GM12878 (cell line): ENCODE results near the gene DIO3. TPM values are rescaled to one million over a fixed set of nuclear protein-coding genes. Genes with fewer than 3 reads are reported as not detected.

ENCODE experiments used
- ATAC-seq: fragments of 200-7000 bp; cut with Tn5 transposase; 3 replicates; pipeline ENCODE4 v1.9.1; 2020; ENCODE audit warnings: mild to moderate bottlenecking, moderate library complexity
- BruUV-seq: library from RNA; stranded (reverse); fragments of 400-500 nt; replicated peaks from 2 replicates; lab custom pipeline; 2021; lab: Mats Ljungman, UMichigan
- CTCF ChIA-PET: fragments of 300-600 bp; sonication (Branson Sonifier 250); formaldehyde crosslinking; extraction: SDS; loops from one replicate; lab custom pipeline; 2021; ENCODE audit warnings: inconsistent platforms; lab: Yijun Ruan, JAX
- POLR2A ChIA-PET: fragments of 350-600 bp; formaldehyde crosslinking; extraction: SDS; loops from one replicate; lab custom pipeline; 2021; ENCODE audit warnings: inconsistent platforms; lab: Charles Lee
- RAD21 ChIA-PET: fragments of 300-600 bp; sonication (Branson Sonifier 250); formaldehyde crosslinking; loops from one replicate; lab custom pipeline; 2023; ENCODE audit warnings: antibody characterized with exemption; ENCODE audit not compliant: unreplicated experiment; lab: Charles Lee
- SMC1A ChIA-PET: fragments of 300-600 bp; sonication (Branson Sonifier 250); formaldehyde crosslinking; loops from one replicate; lab custom pipeline; 2023; ENCODE audit not compliant: unreplicated experiment, uncharacterized antibody; lab: Charles Lee
- DNase-seq: peaks from one replicate; pipeline ENCODE4 v3.0.0-alpha.2; 2011; ENCODE audit warnings: low read depth, low spot score
- FAIRE-seq: peaks from 3 replicates; lab custom pipeline; 2011; peaks lifted over from hg19 to GRCh38; lab: Jason Lieb, UNC
- H2AFZ ChIP-seq: 2 replicates; pipeline ENCODE4 v1.6.0; 2011; ENCODE audit warnings: low read depth, low read length, control low read depth; ENCODE audit not compliant: control insufficient read depth
- H3K27ac ChIP-seq: 2 replicates; pipeline ENCODE4 v1.5.1; 2011; ENCODE audit warnings: control low read depth; ENCODE audit not compliant: control insufficient read depth, insufficient read depth
- H3K27me3 ChIP-seq, 2 experiments: replicated peaks in 1 of 2; 2 replicates each; pipeline versions ENCODE4 v1.6.0 to v1.6.1; 2011; ENCODE audit warnings: low read length in 1 of 2; ENCODE audit not compliant: control insufficient read depth in 2 of 2, insufficient read depth in 2 of 2
- H3K36me3 ChIP-seq, 2 experiments: 2 replicates each; pipeline ENCODE4 v1.5.1; 2011; ENCODE audit warnings: low read length in 1 of 2; ENCODE audit not compliant: control insufficient read depth in 2 of 2, insufficient read depth in 2 of 2
- H3K4me1 ChIP-seq: 2 replicates; pipeline ENCODE4 v1.6.1; 2011; ENCODE audit warnings: mild to moderate bottlenecking, low read length, moderate library complexity, mixed read lengths; ENCODE audit not compliant: control insufficient read depth, insufficient read depth
- H3K4me2 ChIP-seq: 2 replicates; pipeline ENCODE4 v1.6.0; 2011; ENCODE audit warnings: control low read depth; ENCODE audit not compliant: control insufficient read depth, insufficient read depth
- H3K4me3 ChIP-seq: fragments of 200-600 bp; sonication (generic); 2 replicates; pipeline ENCODE4 v1.5.1; 2016
- H3K79me2 ChIP-seq: 2 replicates; pipeline ENCODE4 v1.6.0; 2011; ENCODE audit warnings: low read length; ENCODE audit not compliant: control insufficient read depth, insufficient read depth
- H3K9ac ChIP-seq: 2 replicates; pipeline ENCODE4 v1.8.0; 2011; ENCODE audit warnings: low read length, control low read depth, mixed read lengths; ENCODE audit not compliant: control insufficient read depth, insufficient read depth
- H3K9me3 ChIP-seq: replicated peaks from 3 replicates; pipeline ENCODE4 v1.5.1; 2011; ENCODE audit warnings: mild to moderate bottlenecking, low read length; ENCODE audit not compliant: control insufficient read depth, insufficient read depth
- H4K20me1 ChIP-seq: 2 replicates; pipeline ENCODE4 v1.6.0; 2011; ENCODE audit not compliant: control insufficient read depth, insufficient read depth
- BCL3 ChIP-seq: IDR thresholded peaks from 2 replicates; pipeline ENCODE4 v1.6.1; 2011; ENCODE audit warnings: borderline replicate concordance, low read depth, mild to moderate bottlenecking, moderate library complexity, low read length; ENCODE audit not compliant: insufficient read depth, poor library complexity, severe bottlenecking
- BRCA1 ChIP-seq: IDR thresholded peaks from 2 replicates; pipeline ENCODE4 v1.6.1; 2011; ENCODE audit warnings: low read depth, low read length, improper control_type of control experiment
- E2F8 ChIP-seq: fragments of 450-650 bp; IDR thresholded peaks from 2 replicates; pipeline ENCODE4 v1.6.1; 2018; ENCODE audit warnings: mild to moderate bottlenecking, low read depth, moderate library complexity; ENCODE audit not compliant: partially characterized antibody
- GATAD2B ChIP-seq: fragments of 450-650 bp; conservative IDR thresholded peaks from 2 replicates; pipeline ENCODE4 v1.6.1; 2017; ENCODE audit warnings: low read depth, mild to moderate bottlenecking, moderate library complexity
- IRF3 ChIP-seq: fragments of 450-650 bp; IDR thresholded peaks from 2 replicates; pipeline ENCODE4 v1.6.1; 2014; ENCODE audit warnings: mild to moderate bottlenecking
- KLF5 ChIP-seq: fragments of 450-650 bp; IDR thresholded peaks from 2 replicates; pipeline ENCODE4 v1.6.1; 2014; ENCODE audit warnings: mild to moderate bottlenecking; ENCODE audit not compliant: partially characterized antibody
- NR2C2 ChIP-seq: IDR thresholded peaks from 2 replicates; pipeline ENCODE4 v1.6.1; 2011; ENCODE audit warnings: borderline replicate concordance, low read depth; ENCODE audit not compliant: control insufficient read depth, insufficient read length
- RAD21 ChIP-seq: IDR thresholded peaks from 2 replicates; pipeline ENCODE4 v1.6.1; 2011; ENCODE audit warnings: mild to moderate bottlenecking, low read depth, low read length, moderate library complexity; ENCODE audit not compliant: insufficient read depth
- SREBF1 ChIP-seq: IDR thresholded peaks from 2 replicates; pipeline ENCODE4 v1.6.1; 2012; ENCODE audit warnings: mild to moderate bottlenecking, low read length
- STAT1 ChIP-seq: fragments of 450-650 bp; conservative IDR thresholded peaks from 2 replicates; pipeline ENCODE4 v1.6.1; 2014; ENCODE audit warnings: antibody characterized with exemption, mild to moderate bottlenecking
- TCF3 ChIP-seq: IDR thresholded peaks from 2 replicates; pipeline ENCODE4 v1.6.1; 2012; ENCODE audit warnings: low read depth, mild to moderate bottlenecking, low read length, borderline replicate concordance; ENCODE audit not compliant: insufficient read depth
- ZBED1 ChIP-seq: IDR thresholded peaks from 2 replicates; pipeline ENCODE4 v1.6.1; 2016; ENCODE audit warnings: borderline replicate concordance
- ZSCAN29 ChIP-seq: fragments of 450-650 bp; IDR thresholded peaks from 2 replicates; pipeline ENCODE4 v1.6.1; 2017; ENCODE audit warnings: mild to moderate bottlenecking, moderate library complexity
- WGBS: methylation state at CpG from one replicate; pipeline ENCODE4 v1.1.6; 2016; ENCODE audit warnings: low lambda C conversion rate; ENCODE audit not compliant: insufficient replicate concordance, insufficient coverage; ENCODE audit errors: missing lambda C conversion rate; 5-methylcytosine and 5-hydroxymethylcytosine counted together
- in situ Hi-C: fragments of 300-500 bp; cut with MboI; formaldehyde crosslinking; loops from 9 replicates; pipeline ENCODE4 v1.14.3; 2018; ENCODE audit warnings: mixed read lengths
- intact Hi-C: fragments of 100-400 bp; cut with micrococcal nuclease; formaldehyde crosslinking; loops from one replicate; pipeline ENCODE4 v1.14.2; 2022; ENCODE audit not compliant: unreplicated experiment
- polyA plus RNA-seq, 11 experiments: library from polyadenylated mRNA; depleted of rRNA in 4 of 11; unstranded in 6 of 11; stranded (reverse) in 5 of 11; fragments of >200 nt; fragmentation: Nextera tagmentation in 4 of 11; fragmentation: Illumina TruSeq in 1 of 11; extraction: Ambion mirVana in 4 of 11; extraction: Trizol in 1 of 11; gene quantifications; 1 replicate in 1 of 11; 2 replicates in 10 of 11; pipeline versions ENCODE4 v1.2.1 to v1.2.3, GENCODE V29; 2011 to 2016; ENCODE audit warnings: inconsistent platforms in 2 of 11, missing spikeins in 2 of 11, low read depth in 1 of 11
- total RNA-seq, 4 experiments: library from RNA; depleted of rRNA in 3 of 4; stranded (reverse); fragments of >200 nt in 3 of 4; fragmentation: Illumina TruSeq in 1 of 4; extraction: Trizol in 1 of 4; gene quantifications; 2 replicates each; pipeline versions ENCODE4 v1.2.1 to v1.2.3, GENCODE V29; 2013 to 2021

DIO3 gene
- total and polyA plus RNA-seq, 10 of the 15 experiments (the other 5 are each of a cell fraction or from before 2014, with no cell fraction given), result not detected

- no peak for ATAC-seq
- H3K36me3 ChIP-seq, result no peaks in the 10 kb centered on the region
- no peak overlapping the region for H3K4me2 ChIP-seq
- ChIA-PET SMC1A (no interaction called here), POLR2A (no interaction called here), CTCF (no interaction called here), RAD21 (no interaction called here)
- H3K79me2 ChIP-seq, result no peaks in the 10 kb centered on the region
- TF ChIP-seq BCL3 (no peak), STAT1 (no peak), BRCA1 (no peak), KLF5 (no peak), SREBF1 (no peak), NR2C2 (no peak), IRF3 (no peak), RAD21 (no peak), ZBED1 (no peak), GATAD2B (no peak), ZSCAN29 (no peak), E2F8 (no peak), TCF3 (no peak)
- no peak overlapping the region for H2AFZ ChIP-seq
- WGBS, result 25% methylated on average over 6 of the region's 6 CpGs
- DNase-seq, result no peak
- H3K9me3 ChIP-seq, result no peaks in the 10 kb centered on the region; the same call in 2 of the 3 replicates
- no peaks in the 10 kb centered on the region for H4K20me1 ChIP-seq
- in situ Hi-C loops (no loop called here), intact Hi-C loops (no loop called here)
- H3K27me3 ChIP-seq, result peaks cover 0 to 1% of the 10 kb centered on the region in 2 experiments; a peak in 1 of 4 replicates
- H3K4me1 ChIP-seq, result no peaks in the 10 kb centered on the region
- BruUV-seq, result no TSS peak
- H3K27ac ChIP-seq, result no peak overlapping the region
- no peak overlapping the region for H3K4me3 ChIP-seq
- FAIRE-seq, result no peak
- no peak overlapping the region for H3K9ac ChIP-seq
Measured at GRCh38 chr14:101598159-101598558, 36.9 kb downstream of the DIO3 start.
